DOHH2 (cell line): ENCODE results near the gene KCNQ1OT1.

Experiments used
- CTCF ChIP-seq: fragments of 200-600 bp; sonication (generic); IDR thresholded peaks from one replicate; pipeline ENCODE4 v1.5.1; 2014; ENCODE audit warnings: antibody characterized with exemption, mild to moderate bottlenecking, low read depth, low read length; ENCODE audit not compliant: poor library complexity, severe bottlenecking
- EZH2phosphoT487 ChIP-seq: fragments of 200-600 bp; sonication (generic); IDR thresholded peaks from 2 replicates; pipeline ENCODE4 v1.6.1; 2017; ENCODE audit warnings: borderline replicate concordance, mild to moderate bottlenecking, antibody characterized with exemption, low read length, moderate library complexity, mixed read lengths

GRCh38 chr11:2697866-2698265, 1.9 kb downstream of the KCNQ1OT1 start:
- TF ChIP-seq CTCF, result no peak
- TF ChIP-seq EZH2phosphoT487, result no peak
